Measurements from ENCODE around the gene PHF2. TPM values are rescaled to one million over a fixed set of nuclear protein-coding genes. Genes with fewer than 3 reads are reported as not detected.

The PHF2 gene
- total RNA-seq, 4 donors from 2014 or later: 32.8 to 50.1 (median 33.0) TPM

DNA sequence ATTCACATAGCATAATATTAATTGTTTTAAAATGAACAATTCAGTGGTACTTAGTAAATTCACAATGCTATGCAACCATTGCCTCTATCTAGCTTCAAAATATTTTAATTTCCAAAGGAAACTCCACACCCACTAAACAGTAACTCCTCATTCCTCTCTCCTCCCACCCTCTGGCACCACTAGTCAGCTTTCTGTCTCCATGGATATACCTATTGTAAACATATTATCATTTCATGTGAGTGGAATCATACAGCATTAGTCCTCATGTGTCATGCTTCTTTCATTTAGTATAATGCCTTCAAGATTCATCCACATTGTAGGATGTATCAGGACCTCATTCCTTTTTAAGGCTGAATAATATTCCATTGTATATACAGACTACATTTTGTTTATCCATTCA lies 48.6 kb downstream of the PHF2 start:
- Histone ChIP-seq H3K27me3 (no peaks in the 10 kb centered on the region), H3K4me3 (replicated peaks in 1 of 3) (no peak overlapping the region), H3K27ac (no peak overlapping the region), H3K9me3 (no peaks in the 10 kb centered on the region), H3K4me1 (peaks cover 17 to 19% of the 10 kb centered on the region in 2 donors), H3K36me3 (no peaks in the 10 kb centered on the region)
- DNase-seq: no peak
- intact Hi-C loops (cut with DNase I): no loop called here
- TF ChIP-seq, protein P1, sequence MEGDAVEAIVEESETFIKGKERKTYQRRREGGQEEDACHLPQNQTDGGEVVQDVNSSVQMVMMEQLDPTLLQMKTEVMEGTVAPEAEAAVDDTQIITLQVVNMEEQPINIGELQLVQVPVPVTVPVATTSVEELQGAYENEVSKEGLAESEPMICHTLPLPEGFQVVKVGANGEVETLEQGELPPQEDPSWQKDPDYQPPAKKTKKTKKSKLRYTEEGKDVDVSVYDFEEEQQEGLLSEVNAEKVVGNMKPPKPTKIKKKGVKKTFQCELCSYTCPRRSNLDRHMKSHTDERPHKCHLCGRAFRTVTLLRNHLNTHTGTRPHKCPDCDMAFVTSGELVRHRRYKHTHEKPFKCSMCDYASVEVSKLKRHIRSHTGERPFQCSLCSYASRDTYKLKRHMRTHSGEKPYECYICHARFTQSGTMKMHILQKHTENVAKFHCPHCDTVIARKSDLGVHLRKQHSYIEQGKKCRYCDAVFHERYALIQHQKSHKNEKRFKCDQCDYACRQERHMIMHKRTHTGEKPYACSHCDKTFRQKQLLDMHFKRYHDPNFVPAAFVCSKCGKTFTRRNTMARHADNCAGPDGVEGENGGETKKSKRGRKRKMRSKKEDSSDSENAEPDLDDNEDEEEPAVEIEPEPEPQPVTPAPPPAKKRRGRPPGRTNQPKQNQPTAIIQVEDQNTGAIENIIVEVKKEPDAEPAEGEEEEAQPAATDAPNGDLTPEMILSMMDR (IDR thresholded peaks at IDR 0.05): no peak
- TF ChIP-seq POLR2A (IDR thresholded peaks at IDR 0.05): no peak

DNA sequence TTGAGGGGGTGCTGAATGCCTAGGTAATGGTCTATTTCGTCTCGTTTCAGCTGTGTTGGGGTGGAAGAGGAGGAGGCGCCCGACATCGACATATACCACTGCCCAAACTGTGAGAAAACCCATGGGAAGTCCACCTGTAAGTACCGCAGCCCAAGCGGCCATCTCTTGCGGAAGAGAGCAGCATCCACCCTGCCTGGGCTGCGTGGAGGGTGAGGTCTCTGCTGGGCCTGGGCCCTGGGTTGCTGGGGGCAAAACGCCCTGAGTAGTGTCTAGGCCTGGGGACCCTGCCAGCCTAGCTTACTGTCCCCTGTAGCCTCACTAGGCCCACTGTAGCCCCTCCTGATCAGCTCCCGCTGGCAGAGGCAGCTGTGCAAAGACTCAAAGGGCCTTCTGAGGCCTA lies 53.5 kb downstream of the PHF2 start:
- Histone ChIP-seq H3K36me3 (peaks cover 5 to 8% of the 10 kb centered on the region in 2 donors), H3K27me3 (no peaks in the 10 kb centered on the region), H3K9me3 (no peaks in the 10 kb centered on the region), H3K4me1 (no peaks in the 10 kb centered on the region), H3K4me3 (replicated peaks in 1 of 3) (no peak overlapping the region), H3K27ac (no peak overlapping the region)
- no peak for DNase-seq
- TF ChIP-seq, protein P1 (IDR thresholded peaks at IDR 0.05): no peak
- no peak for TF ChIP-seq POLR2A (IDR thresholded peaks at IDR 0.05)
- WGBS, 2 donors: 93 to 100% methylated on average over 5 to 10 of the region's 11 CpGs
- intact Hi-C loops (cut with DNase I): no loop called here

DNA sequence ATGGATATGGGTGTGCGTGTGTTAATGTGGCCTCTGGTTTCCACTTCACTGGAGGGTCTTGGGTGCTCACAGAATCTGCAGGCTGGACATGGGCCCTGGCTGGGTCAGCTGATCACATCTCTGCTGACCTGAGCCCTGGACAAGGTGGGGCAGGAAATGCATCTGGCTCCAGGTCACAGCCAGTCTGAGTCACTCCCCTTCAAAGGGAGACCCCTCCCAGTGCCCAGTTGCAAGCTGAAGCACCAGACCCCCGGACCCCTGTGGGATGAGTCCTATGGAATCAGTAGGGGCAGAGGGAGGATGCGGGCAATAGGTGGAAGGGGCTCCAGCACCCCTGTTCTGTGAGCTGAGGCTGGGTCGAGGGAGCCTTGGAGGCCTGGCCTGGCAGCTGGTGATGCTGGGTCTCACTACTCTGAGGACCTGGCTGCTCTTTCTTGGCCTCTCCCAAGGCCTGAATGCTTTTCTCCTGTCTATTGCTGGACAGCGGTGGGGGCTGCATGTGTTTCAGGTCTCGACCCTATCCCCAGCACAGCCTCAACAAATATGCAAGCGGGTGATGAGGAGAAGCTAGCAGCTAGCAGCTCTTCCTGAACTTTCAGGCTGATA lies 54.5 kb downstream of the PHF2 start:
- intact Hi-C loops (cut with DNase I): no loop called here
- Histone ChIP-seq H3K27me3 (no peaks in the 10 kb centered on the region), H3K27ac (no peak overlapping the region), H3K4me1 (no peaks in the 10 kb centered on the region), H3K4me3 (replicated peaks in 1 of 3) (no peak overlapping the region), H3K9me3 (no peaks in the 10 kb centered on the region), H3K36me3 (peaks cover 5 to 8% of the 10 kb centered on the region in 2 donors)
- no peak for DNase-seq
- WGBS, 2 donors: 92% methylated on average over 6 to 7 of the region's 7 CpGs
- TF ChIP-seq POLR2A (IDR thresholded peaks at IDR 0.05): no peak
- TF ChIP-seq, protein P1 (IDR thresholded peaks at IDR 0.05): no peak

DNA sequence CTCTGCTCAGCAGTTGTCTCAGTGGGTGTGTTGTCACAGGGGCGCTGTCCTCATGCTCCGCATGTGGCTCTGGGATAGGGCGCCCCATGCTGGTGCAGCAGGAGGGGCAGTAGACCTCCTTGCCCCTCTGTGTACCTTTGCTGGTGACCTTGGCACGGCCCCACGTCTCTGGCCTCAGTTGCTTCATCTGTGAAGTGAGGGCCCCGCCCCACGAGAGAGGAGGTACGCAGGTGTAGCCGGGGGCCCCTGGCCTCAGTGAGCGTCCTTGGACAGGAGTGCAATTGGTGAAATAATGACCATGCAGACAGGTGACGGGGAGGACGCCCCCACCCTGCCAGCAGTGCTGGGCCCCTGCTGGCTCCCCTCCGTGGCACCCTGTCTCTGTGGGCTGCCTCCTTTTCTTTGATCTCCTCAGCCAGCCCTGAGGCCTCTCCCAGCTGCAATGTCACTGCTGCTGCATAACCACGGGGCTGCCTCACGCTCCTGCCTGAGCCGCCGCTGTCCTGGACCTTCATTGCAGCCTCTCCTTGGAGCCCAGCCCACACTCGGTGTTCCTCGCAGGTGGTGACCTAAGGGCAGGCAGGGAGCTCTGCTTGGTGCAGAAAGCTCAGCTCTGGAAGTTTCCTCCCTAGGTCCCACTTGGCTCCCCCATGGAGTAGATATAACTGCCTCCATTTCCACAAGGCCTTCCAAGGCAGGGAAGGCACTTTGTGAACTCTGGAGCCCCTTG lies 57.3 kb downstream of the PHF2 start:
- TF ChIP-seq, protein P1 (IDR thresholded peaks at IDR 0.05): no peak
- TF ChIP-seq POLR2A (IDR thresholded peaks at IDR 0.05): no peak
- Histone ChIP-seq H3K27ac (no peak overlapping the region), H3K27me3 (no peaks in the 10 kb centered on the region), H3K4me3 (replicated peaks in 1 of 3) (no peak overlapping the region), H3K9me3 (no peaks in the 10 kb centered on the region), H3K4me1 (no peaks in the 10 kb centered on the region), H3K36me3 (peaks cover 32% of the 10 kb centered on the region in 2 donors)
- intact Hi-C loops (cut with DNase I): no loop called here
- DNase-seq: no peak
- WGBS, 2 donors: 85 to 87% methylated on average over 18 to 19 of the region's 19 CpGs

Data from thyroid gland (tissue), 4 donors.